GF-D8 (cell line): Measurements from ENCODE around the gene EML1.

Experiments
- DNase-seq: peaks from one replicate; lab custom pipeline; 2025; lab: John Stamatoyannopoulos, UW

EML1 gene

DNA sequence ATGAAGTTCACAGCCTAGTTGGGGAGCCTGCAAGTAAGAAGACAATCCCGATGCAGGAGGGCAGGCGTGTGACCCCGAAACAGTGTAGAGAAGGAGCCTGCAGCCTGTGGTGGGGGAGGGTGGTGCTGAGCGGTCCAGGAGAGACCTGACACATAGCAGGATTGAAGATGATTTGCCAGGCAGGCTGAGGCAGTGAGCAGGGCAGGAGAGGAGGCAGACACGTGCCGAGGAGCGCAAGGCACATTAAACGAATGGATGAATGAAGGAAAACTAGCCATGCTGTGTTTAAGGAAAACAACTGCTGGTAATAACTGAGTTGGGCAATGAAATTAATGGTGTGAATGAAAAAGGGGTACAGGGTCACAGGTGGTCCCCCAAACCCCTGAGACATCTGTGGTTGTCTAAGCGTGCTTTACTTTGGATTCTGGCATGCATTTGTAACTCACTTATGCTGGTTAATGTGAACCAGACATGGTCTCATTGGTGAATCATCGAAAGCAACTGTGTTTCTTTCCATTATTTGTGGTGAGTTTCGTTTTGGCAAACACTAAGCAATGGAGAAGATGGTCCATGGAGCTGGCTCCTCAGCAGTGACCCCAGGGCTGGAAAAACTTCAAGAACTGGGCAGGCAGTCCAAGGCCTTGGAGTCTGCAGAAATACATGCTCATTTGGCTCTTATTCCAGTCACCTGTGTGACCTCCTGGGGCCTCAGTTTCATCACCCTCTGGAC is 175.1 kb downstream of the EML1 start:
- DNase-seq = no peak

DNA sequence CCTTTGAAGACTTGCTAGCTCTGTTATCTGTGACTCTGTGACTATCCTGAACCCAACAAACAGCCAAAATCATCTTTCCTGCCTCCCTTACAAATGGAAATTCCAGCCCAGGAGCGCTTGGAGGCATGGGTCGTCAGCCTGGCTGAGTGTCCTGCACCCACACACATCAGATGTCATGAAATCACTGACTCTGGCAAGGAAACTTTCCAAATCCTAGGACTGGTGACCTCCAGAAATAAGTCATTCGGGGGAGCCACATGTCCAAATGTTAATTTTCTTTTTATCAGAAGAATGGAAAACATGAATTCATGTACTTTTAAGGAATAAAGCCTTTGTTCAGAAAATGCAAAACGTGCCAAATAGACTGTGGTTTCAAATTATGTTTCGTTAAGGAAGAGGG is 175.7 kb downstream of the EML1 start:
- DNase-seq = no peak

DNA sequence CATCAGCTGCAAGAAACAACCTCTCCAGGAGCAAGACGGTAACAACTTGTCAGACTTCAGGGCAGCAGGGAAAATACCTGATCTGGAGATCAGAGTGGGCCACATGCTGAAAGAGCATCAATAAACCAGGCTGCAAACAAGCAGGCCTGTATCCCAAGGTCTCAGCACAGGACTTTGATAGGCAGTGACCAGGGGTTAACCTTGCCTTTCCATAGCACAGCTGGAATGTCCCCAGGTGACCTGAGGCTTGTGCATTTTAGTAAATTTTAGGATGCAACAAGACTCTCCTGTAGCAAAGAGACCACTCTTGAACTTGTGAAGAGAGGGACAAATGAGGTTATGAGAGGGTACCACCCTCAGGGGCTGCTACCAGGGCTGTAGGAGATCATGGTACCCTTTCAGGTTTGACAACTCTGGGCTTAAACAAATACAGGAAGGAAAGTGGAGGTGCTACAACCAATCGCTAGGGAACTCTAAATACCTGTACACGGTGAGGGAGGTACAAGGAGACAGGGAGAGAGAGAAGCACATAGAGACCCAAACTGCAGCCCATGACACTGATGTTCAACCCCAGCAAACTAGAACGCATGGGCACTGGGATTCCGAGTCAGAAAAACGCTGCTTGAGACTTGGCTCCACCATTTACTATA is 176.6 kb downstream of the EML1 start:
- no peak for DNase-seq

DNA sequence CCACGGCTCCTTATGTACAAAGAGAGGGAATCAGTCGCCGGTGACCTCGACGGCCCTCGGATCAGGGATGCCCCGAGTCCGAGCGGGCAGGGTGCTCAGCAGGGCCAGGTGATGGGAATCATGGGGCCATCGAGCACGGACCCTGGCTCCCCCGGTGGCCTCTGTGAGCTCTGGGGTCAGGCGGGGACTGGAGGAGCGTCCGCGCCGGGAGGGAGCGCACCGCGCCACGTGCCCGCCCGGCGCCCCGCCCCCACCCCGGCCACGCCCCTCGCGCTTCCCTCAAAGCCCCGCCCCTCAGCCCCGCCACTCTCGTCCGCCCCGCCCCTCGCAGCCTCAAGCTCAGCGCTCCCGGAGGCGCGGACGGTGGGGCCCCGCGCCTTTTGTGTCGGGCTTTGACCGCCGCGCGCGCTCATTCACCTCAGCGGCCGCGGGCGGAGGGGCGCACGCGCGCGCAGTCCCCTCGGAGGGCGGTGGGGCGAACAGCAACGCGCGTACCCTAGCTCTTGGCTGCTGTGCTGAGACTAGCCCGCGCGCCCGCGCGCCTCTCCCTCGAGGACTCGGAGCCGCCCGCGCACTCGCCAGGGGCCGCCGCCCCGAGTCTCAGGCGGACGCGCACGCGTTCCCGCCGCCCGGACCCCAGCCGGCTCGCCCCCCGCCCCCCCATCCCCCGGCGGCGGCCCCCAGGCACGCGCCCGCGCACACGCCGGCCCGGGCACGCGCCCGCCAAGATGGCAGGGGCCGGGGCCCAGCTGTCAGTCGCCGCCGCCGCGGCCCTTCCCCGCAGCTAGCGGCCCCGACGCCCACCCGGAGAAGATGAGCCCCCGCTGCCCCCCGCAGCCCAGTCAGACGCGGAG is 178.1 kb downstream of the EML1 start:
- DNase-seq = peak; percentile 19

DNA sequence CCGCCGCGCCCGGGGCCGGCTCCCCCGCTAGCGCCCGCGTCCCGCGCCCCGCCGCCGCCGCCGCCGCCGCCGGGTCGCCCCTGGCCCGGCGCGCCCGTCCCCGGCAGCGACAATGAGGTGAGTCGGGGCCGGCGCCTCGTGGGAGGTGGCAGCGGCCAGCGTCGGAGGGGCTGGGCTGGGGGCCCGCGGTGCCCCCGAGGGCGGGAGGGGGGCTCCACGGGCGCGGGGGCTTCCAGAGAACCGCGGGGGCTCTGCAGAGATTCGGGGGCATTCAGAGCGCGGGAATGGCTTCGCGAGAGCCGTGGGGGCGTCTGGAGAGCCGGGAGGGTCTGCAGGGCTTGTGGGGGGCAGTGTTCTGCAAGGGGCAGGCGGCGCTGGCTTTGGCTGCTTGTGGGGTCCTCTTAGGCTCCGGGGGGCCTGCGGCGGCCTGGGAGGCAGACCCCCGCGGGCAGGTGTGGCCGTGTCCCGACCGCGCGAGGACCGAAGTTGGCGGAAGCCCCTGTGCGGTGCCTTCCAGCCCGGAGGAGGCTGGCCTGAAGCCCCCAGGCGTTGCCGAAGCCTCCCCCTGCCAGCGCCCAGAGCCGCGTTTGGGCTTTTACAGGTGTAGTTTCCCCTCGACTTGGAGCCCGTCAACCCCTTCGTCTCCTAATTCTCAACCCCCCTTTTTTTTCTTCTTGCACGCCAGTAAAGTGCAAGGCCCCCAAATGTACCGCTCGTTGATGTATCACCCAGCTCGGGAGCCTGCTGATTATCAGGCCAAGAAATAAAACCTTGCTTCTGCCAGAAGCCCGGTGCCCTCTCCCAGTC is 178.9 kb downstream of the EML1 start:
- no peak for DNase-seq

DNA sequence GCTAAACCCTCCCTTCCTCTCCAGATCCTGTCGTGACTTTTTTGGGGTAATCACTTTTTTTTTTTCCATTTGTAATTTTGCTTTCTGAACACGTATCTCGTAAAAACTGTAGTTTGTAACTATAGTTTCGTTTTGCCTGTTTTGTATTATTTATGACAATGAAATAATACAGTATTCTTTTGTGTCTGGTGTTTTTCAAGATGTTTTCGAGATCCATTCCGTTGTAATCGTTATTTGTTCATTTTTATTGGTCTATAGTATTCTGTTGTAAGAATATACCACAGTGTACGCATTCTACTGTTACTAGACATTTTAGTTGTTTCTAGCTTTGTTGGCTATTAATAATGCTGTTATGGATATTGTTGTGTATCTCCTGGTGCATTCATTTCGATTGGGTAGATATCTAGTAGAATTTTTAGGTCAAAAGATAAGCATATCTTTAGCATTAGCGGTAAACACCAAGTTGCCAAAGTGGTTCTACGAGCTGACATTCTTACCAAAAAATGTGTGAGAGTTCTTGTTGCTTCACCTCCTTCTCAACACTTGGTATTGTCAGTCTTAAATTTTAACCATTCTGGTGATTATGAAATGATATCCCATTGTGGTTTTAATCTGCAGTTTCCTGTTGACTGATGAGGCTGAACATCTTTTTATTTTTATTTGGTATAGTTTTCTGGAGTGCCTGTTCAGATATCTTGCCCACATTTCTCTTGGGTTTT is 179.7 kb downstream of the EML1 start:
- no peak for DNase-seq

DNA sequence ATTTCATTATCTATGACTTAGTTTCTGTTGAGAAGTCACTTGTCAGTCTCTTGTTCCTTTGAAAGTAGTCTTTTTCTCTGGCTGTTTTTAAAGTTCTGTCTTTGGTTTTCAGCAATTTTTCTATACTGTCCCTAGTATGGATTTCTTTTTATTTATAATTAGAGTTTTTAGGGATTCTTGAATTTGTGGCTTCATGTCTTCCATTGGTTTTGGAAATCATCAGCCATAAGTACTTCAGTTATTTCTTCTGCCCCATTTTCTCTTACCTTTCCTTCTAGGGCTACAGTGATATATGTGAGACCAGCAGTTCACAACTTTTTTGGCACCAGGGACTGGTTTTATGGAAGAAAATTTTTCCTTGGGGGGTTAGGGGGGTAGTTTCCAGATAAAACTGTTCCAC is 182.0 kb downstream of the EML1 start:
- no peak for DNase-seq

DNA sequence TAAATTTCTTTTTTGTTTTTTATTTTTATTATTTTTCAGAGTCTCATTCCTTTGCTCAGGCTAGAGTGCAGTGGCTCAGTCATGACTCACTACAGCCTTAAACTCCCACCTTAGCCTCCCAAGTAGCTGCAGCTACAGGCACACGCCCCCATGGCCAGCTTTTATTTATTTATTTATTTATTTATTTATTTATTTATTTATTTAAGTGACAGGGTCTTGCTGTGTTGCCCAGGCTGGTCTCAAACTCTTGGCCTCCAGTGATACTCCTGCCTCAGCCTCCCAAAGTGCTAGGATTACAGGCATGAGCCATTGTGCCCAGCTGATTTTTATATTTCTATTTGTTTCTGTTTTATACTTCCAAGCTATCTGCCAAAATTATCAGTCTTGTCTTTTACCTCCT is 182.8 kb downstream of the EML1 start:
- no peak for DNase-seq

DNA sequence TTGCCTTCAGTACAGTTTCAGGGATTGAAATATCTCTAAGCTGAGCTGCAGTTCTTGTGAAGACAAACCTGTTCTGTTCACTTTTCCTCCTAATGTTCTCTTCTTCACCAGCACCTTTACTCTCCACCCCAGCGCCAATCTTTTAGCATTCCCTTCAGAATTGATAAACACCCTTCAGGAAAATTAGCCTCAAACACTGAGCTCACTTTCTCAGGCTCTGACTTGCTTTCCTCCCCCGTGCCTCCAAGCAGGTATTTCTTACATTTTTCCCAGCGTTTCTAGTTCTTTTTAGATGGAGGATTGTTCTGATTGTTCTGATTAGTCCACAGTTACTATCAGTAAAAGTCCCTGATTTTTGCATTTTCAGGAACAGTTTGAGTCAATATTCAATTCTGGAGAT is 183.5 kb downstream of the EML1 start:
- DNase-seq = no peak

DNA sequence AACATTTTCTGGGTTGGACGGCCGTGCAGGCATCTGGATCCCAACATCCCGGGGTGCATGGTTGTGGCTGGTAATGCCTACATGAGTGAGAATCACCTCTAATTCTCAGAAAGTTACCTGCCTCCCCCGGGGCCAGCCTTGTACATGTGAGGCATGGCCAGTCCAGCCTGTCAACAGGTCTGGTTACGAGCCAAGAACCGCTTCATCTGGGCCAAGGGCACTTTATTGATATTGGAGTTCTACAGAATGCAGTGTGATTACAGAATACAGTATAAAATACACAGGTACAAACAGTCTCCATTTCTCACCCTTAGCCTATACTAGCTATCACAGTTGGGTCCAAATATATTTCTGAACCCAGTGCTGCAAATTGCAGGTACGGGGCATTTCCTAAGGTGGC is 187.1 kb downstream of the EML1 start:
- DNase-seq = no peak

DNA sequence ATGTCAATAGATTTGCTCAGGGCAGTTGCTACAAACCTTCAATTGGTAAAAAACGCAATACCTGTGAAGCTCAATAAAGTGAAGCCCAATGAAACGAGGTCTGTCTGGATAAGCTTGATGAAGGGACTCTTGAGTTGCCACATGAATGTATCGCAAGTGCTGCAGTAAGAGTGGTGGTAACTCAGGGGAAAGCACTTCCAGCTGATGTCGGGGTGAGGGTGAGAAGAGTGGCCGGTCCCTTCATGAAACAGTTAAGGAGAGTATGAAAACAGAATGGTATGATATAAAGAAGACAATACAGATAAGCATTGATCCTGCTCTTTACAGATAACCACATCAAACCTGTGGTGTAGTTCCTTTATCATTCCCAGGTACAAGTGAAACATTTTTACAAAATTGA is 188.6 kb downstream of the EML1 start:
- DNase-seq = no peak

DNA sequence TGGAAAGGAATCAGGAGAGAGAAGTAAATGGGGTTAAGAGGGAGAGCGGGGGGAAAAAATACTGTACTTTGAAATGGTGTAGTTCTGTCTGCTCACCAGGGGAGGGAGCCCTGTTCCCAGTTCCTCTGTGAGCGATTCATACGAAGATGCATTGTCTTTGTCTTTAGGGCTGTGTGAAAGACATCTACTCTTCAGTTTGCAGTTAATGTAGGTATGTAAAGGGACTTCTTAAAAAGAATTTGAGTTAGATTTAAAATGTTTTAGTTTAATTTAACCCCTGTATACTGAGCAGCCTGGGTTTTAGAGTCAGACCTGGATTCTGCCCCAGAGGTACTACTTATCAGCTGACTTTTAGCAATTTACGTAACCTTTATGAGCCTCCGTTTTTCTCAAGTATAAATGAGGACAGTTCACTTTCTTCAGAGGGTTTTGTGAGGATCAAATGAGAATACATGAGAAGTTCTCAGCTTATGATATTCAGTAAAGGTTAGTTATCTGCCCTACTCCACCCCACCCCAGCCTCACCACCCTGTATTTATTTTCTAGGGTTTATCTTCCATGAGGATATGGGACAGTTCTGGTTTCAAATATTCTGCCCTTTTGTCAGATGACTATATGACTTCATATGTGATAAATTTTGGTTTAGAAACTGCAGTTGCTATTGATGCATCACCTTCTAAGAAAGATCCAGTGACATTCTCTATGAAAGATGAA is 189.5 kb downstream of the EML1 start:
- no peak for DNase-seq

DNA sequence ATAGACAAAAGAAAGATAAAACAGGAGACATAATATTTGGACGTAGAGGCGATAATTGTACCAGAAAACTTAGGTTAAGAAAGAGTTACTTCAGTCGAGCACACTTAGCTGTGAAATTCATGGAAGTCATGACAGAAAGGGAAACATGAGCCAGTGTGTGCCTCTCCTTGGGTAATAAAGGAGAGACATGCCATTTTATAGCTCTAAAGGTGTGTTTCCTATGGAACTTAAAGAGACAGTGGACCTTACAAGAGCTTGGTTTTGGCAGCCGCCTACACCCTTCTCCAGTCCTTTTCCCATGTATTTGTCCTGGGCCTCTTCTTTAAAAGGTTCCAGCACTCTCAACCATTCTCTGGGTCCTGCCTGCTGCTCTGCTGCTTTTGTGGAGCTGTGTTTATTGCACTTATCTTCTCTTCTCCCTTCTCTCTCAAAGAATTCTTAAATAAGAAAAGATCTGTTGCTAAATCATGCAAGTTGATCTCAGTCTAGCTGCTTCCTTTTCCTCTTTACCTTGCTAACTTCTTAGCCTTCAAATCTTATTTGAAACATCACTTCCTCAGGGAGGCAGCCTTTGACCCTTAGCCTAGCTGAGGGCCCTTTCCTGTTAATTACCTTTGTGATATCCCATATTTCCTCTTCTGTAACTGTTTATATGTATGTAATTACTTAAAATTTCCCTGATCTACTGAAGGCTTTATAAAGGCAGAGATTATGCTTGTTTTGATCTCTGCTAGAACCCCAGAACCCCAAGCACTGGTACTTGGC is 190.2 kb downstream of the EML1 start:
- DNase-seq = no peak

DNA sequence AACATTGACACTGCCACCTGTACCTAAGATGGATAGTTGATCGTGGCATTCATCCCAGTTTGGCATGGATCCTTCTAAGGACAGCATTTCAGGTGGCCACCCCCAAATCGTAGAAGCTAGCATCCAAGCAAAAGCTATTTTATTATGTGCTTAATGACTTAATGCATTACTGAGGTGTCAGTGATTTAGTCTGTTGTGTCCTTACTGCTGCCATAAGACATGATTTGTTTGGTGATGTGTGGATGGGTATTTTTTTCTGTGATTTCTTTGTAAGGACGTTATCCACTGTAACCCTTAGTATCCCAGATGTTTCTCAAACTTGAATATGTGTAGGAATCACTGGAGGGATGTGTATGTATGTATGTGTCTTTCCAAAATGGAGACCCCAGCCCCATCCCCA is 190.8 kb downstream of the EML1 start:
- DNase-seq = no peak

DNA sequence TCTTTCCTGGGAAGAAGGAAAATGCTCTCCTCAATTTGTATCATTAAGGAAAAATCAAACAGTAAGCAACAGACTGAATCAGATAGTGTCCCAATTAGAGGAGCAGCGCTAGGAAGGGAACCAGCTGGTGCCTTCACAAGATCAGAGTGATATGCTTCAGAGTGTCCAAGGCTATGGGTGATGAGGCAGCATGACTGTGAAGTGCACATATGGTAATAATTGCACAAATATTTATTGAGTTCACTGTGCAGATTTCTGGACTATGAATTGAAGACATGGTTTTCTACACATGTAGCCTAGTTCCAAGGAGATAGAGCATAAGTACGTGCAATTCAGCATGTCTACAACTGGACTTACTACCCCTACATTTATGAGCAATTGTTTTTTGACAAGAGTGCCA is 193.2 kb downstream of the EML1 start:
- no peak for DNase-seq

DNA sequence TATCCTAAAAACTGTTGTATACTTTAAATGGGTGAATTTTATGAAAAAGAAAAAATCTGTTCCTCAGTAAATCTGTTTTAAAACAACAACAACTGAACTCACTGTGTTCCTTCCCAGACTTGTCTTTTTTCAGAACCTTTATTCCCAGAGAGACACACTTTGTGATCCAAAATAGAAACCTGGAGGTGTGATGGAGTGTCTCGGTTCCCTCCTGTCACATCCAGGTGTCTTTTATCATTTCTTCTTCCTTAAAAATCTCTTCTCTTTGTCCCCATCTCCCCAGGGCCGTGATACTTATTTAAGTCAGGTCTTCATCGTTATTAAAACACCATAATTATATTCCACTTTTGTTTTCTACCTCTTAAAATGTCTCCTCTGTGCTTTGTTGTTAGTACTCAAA is 195.8 kb downstream of the EML1 start:
- DNase-seq = no peak

DNA sequence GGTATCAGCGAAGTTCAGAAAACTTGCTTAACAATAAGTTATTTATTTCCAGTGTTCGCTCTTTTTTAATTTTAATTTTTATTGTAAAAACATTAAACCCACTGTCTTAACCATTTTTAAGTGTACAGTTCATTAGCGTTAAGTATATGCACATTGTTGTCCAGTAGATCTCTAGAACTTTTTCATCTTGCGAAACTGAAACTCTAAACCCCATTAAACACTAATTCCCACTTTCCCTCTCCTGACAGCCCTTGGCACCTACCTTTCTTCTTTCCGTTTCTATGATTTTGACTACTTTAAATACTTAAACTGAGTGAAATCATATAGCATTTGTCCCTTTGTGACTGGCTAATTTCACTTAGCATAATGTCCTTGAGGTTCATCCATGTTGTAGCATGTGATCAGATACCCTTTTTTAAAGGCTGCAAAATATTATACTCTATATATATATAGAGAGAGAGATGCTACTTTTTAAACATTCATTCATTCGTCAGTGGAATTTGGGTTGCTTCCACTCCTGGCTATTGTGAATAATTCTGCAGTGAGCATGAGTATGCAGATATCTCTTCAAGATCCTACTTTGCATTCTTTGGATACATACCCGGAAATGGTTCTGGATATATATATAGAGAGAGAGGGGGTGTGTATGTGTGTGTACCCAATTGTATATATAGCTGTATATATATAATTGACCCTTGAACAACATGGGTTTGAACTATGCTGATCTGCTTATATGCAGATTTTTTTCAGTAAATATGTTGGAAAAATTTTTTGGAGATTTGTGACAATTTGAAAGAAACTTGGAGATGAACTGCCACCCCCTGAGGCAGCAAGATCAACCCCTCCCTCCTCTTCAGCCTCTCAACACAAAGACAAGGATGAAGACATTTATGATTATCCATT is 197.3 kb downstream of the EML1 start:
- no peak for DNase-seq

DNA sequence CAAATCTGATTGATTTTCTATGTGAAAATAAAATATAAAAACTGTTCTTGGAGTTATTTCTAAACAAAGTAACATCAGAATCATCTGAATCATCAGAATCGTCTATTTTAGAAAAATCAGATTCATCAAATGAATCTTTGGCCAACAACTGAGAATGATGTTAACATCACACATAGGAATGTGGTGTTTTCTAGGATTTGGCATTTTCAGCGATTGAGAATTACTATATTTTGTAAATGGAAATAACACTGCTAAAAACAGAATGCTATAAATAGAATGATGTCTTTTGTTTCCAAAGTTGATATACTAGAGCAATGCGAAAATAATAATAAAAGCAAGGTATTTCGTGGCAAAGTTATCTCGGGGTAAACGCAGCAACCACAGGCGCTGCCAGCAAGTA is 198.1 kb downstream of the EML1 start:
- no peak for DNase-seq
